Measurements from ENCODE around the gene ARHGAP32.

- TF ChIP-seq CTCF (IDR thresholded peaks at IDR 0.05; ENCODE audit: low read depth, low read length) (no peak), EZH2phosphoT487 (IDR thresholded peaks at IDR 0.05; ENCODE audit: low read depth) (no peak)
Observed at GRCh38 chr11:128941110-128941509, 251.0 kb downstream of the ARHGAP32 start.
